K562 (cell line): ENCODE data around the gene NAB1. TPM values are rescaled to one million over a fixed set of nuclear protein-coding genes. Genes with fewer than 3 reads are reported as not detected.

Source experiments
- ARID1B ChIP-seq: fragments of 450-650 bp; IDR thresholded peaks from 2 replicates; pipeline ENCODE4 v1.6.1; 2016; ENCODE audit warnings: antibody characterized with exemption, mild to moderate bottlenecking, inconsistent platforms
- BRF2 ChIP-seq: IDR thresholded peaks from 3 replicates; pipeline ENCODE4 v1.6.1; 2011; ENCODE audit warnings: borderline replicate concordance, mild to moderate bottlenecking; ENCODE audit not compliant: insufficient read length, insufficient read depth
- FOXA3 ChIP-seq, 2 experiments: fragments of 450-650 bp in 1 of 2; sonication (generic) in 1 of 2; formaldehyde crosslinking; IDR thresholded peaks in 1 of 2; conservative IDR thresholded peaks in 1 of 2; 2 replicates each; pipeline versions ENCODE4 v1.4.0 to v1.8.0; 2020 to 2022; ENCODE audit warnings: mild to moderate bottlenecking in 2 of 2, missing genetic modification reagents in 1 of 2
- HDAC1 ChIP-seq, 2 experiments: fragments of 450-650 bp; IDR thresholded peaks; 2 replicates each; pipeline ENCODE4 v1.6.1; 2016 to 2017; ENCODE audit warnings: inconsistent platforms in 1 of 2, mild to moderate bottlenecking in 1 of 2, moderate library complexity in 1 of 2
- KLF13 ChIP-seq: fragments of 450-650 bp; IDR thresholded peaks from 2 replicates; pipeline ENCODE4 v1.6.1; 2016; ENCODE audit warnings: missing genetic modification characterization, low read depth, mild to moderate bottlenecking, missing compliant biosample characterization, moderate library complexity, borderline replicate concordance
- MAFG ChIP-seq: fragments of 450-650 bp; conservative IDR thresholded peaks from 2 replicates; pipeline ENCODE4 v1.6.1; 2016; ENCODE audit warnings: missing genetic modification characterization, missing compliant biosample characterization
- MEIS2 ChIP-seq: fragments of 450-650 bp; IDR thresholded peaks from 2 replicates; pipeline ENCODE4 v1.6.1; 2014; ENCODE audit warnings: mild to moderate bottlenecking; ENCODE audit not compliant: partially characterized antibody
- MXD1 ChIP-seq: fragments of 250-450 bp; sonication (Bioruptor Pico); IDR thresholded peaks from 2 replicates; pipeline ENCODE4 v1.8.0; 2021; ENCODE audit warnings: borderline replicate concordance, mild to moderate bottlenecking, moderate library complexity; ENCODE audit not compliant: poor library complexity, severe bottlenecking
- NCOR1 ChIP-seq: fragments of 450-650 bp; IDR thresholded peaks from 2 replicates; pipeline ENCODE4 v1.6.1; 2016; ENCODE audit warnings: mild to moderate bottlenecking, moderate library complexity
- OTX1 ChIP-seq: fragments of 450-650 bp; formaldehyde crosslinking; IDR thresholded peaks from 2 replicates; pipeline ENCODE4 v1.4.0; 2022; ENCODE audit warnings: mild to moderate bottlenecking
- RCOR1 ChIP-seq, 2 experiments: IDR thresholded peaks; 2 replicates each; pipeline ENCODE4 v1.6.1; 2012; ENCODE audit warnings: low read depth in 2 of 2, low read length in 2 of 2, borderline replicate concordance in 1 of 2, improper control_type of control experiment in 1 of 2
- SIN3A ChIP-seq, 2 experiments: fragments of 150-350 bp in 1 of 2; IDR thresholded peaks; 2 replicates each; pipeline ENCODE4 v1.6.1; 2011 to 2016; ENCODE audit warnings: borderline replicate concordance in 2 of 2, low read depth in 2 of 2, low read length in 2 of 2, mild to moderate bottlenecking in 2 of 2, moderate library complexity in 2 of 2; ENCODE audit not compliant: control insufficient read depth in 1 of 2
- SMARCA4 ChIP-seq: fragments of 450-650 bp; IDR thresholded peaks from 2 replicates; pipeline ENCODE4 v1.6.1; 2016
- SMARCE1 ChIP-seq: fragments of 450-650 bp; IDR thresholded peaks from 2 replicates; pipeline ENCODE4 v1.7.1; 2016; ENCODE audit warnings: mild to moderate bottlenecking
- STAG1 ChIP-seq: sonication (generic); formaldehyde crosslinking; IDR thresholded peaks from 2 replicates; pipeline ENCODE4 v1.5.0; 2020; ENCODE audit warnings: missing genetic modification reagents, borderline replicate concordance
- TAL1 ChIP-seq: fragments of 450-650 bp; IDR thresholded peaks from 2 replicates; pipeline ENCODE4 v1.6.1; 2016; ENCODE audit warnings: mild to moderate bottlenecking
- TEAD1 ChIP-seq, 2 experiments: fragments of 450-650 bp in 1 of 2; sonication (generic) in 1 of 2; formaldehyde crosslinking; IDR thresholded peaks; 2 replicates each; pipeline versions ENCODE4 v1.4.0 to v1.8.0; 2020 to 2022; ENCODE audit warnings: mild to moderate bottlenecking in 2 of 2, missing genetic modification reagents in 1 of 2
- ZKSCAN3 ChIP-seq: fragments of 250-450 bp; sonication (Bioruptor Pico); IDR thresholded peaks from 2 replicates; pipeline ENCODE4 v1.4.0; 2020
- polyA plus RNA-seq, 8 experiments: library from polyadenylated mRNA; depleted of rRNA in 4 of 8; stranded (reverse) in 5 of 8; unstranded in 3 of 8; fragments of >200 nt; fragmentation: Nextera tagmentation in 2 of 8; fragmentation: Illumina TruSeq in 1 of 8; extraction: Ambion mirVana in 2 of 8; extraction: Trizol in 1 of 8; gene quantifications; 2 replicates each; pipeline versions ENCODE4 v1.2.1 to v1.2.3, GENCODE V29; 2011 to 2014; ENCODE audit warnings: inconsistent platforms in 1 of 8, missing spikeins in 1 of 8
- total RNA-seq, 7 experiments: library from RNA; depleted of rRNA in 6 of 7; stranded (reverse); fragments of >200 nt in 6 of 7; fragmentation: Illumina TruSeq in 2 of 7; extraction: Trizol in 2 of 7; gene quantifications; 2 replicates each; pipeline versions ENCODE4 v1.2.1 to v1.2.3, GENCODE V29; 2011 to 2021; ENCODE audit warnings: low replicate concordance in 1 of 7
- TF ChIP-seq, protein P1 (sequence below): sonication (generic); formaldehyde crosslinking; IDR thresholded peaks from 2 replicates; pipeline ENCODE4 v1.8.0; 2022; ENCODE audit warnings: missing genetic modification reagents, mild to moderate bottlenecking, moderate library complexity, borderline replicate concordance
- TF ChIP-seq, protein P2 (sequence below), 3 experiments: fragments of 200-800 bp in 1 of 3; fragments of 250-450 bp in 1 of 3; fragments of 450-650 bp in 1 of 3; sonication (Bioruptor Pico) in 1 of 3; sonication (Bioruptor generic) in 1 of 3; formaldehyde crosslinking in 1 of 3; IDR thresholded peaks; 2 replicates each; pipeline versions ENCODE4 v1.6.1 to v1.8.0; 2016 to 2022; ENCODE audit warnings: mild to moderate bottlenecking in 2 of 3, missing genetic modification characterization in 2 of 3, missing compliant biosample characterization in 1 of 3, moderate library complexity in 1 of 3

Gene NAB1
- total and polyA plus RNA-seq, 9 of the 15 experiments (the other 6 are each of a cell fraction or from before 2014, with no cell fraction given) = 3.1 to 23.0 (median 16.3) TPM

- TF ChIP-seq TAL1 (peak; percentile 53; the same call in 1 of the 2 replicates), KLF13 (no peak), OTX1 (no peak), SMARCE1 (peak; percentile 37; the same call in 1 of the 2 replicates), STAG1 (CRISPR knock-in tag) (no peak), RCOR1 (IDR thresholded peaks at IDR 0.05; ENCODE audit: borderline replicate concordance in 1 of 2, low read depth in 2 of 2, low read length in 2 of 2) (peak in 1 of 2 experiments; percentile 81; a peak in 2 of 4 replicates), ZKSCAN3 (CRISPR knock-in tag) (no peak), NCOR1 (peak; percentile 68), ARID1B (peak; percentile 74), MEIS2 (peak; percentile 90), HDAC1 (IDR thresholded peaks at IDR 0.05) (peak in 1 of 2 experiments; percentile 92; a peak in 2 of 4 replicates), SIN3A (IDR thresholded peaks at IDR 0.05; ENCODE audit: borderline replicate concordance in 2 of 2, control insufficient read depth in 1 of 2, low read depth in 2 of 2, low read length in 2 of 2) (no peak), SMARCA4 (peak; percentile 62), MXD1 (CRISPR knock-in tag) (no peak), TEAD1 (CRISPR knock-in tag; IDR thresholded peaks at IDR 0.05) (0 out of 4 replicates have a peak, but pooled peaks of 1 of the 2 experiments have one; percentile 63), FOXA3 (CRISPR knock-in tag; conservative IDR thresholded peaks at IDR 0.05 in 1 of 2, IDR thresholded peaks at IDR 0.05 in 1 of 2) (no peak), MAFG (tag) (0 out of 2 replicates have a peak, but pooled peaks have one; percentile 11), BRF2 (no peak)
- TF ChIP-seq, protein P1, sequence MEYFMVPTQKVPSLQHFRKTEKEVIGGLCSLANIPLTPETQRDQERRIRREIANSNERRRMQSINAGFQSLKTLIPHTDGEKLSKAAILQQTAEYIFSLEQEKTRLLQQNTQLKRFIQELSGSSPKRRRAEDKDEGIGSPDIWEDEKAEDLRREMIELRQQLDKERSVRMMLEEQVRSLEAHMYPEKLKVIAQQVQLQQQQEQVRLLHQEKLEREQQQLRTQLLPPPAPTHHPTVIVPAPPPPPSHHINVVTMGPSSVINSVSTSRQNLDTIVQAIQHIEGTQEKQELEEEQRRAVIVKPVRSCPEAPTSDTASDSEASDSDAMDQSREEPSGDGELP (CRISPR knock-in tag) = peak; percentile 53; the same call in 1 of the 2 replicates
- TF ChIP-seq, protein P2, sequence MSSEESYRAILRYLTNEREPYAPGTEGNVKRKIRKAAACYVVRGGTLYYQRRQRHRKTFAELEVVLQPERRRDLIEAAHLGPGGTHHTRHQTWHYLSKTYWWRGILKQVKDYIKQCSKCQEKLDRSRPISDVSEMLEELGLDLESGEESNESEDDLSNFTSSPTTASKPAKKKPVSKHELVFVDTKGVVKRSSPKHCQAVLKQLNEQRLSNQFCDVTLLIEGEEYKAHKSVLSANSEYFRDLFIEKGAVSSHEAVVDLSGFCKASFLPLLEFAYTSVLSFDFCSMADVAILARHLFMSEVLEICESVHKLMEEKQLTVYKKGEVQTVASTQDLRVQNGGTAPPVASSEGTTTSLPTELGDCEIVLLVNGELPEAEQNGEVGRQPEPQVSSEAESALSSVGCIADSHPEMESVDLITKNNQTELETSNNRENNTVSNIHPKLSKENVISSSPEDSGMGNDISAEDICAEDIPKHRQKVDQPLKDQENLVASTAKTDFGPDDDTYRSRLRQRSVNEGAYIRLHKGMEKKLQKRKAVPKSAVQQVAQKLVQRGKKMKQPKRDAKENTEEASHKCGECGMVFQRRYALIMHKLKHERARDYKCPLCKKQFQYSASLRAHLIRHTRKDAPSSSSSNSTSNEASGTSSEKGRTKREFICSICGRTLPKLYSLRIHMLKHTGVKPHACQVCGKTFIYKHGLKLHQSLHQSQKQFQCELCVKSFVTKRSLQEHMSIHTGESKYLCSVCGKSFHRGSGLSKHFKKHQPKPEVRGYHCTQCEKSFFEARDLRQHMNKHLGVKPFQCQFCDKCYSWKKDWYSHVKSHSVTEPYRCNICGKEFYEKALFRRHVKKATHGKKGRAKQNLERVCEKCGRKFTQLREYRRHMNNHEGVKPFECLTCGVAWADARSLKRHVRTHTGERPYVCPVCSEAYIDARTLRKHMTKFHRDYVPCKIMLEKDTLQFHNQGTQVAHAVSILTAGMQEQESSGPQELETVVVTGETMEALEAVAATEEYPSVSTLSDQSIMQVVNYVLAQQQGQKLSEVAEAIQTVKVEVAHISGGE (CRISPR knock-in tag; IDR thresholded peaks at IDR 0.05) = no peak
Measured at GRCh38 chr2:190607014-190607597, 41.8 kb upstream of the NAB1 start (continued).
